ENCODE results near the gene MRPS27.

DNA sequence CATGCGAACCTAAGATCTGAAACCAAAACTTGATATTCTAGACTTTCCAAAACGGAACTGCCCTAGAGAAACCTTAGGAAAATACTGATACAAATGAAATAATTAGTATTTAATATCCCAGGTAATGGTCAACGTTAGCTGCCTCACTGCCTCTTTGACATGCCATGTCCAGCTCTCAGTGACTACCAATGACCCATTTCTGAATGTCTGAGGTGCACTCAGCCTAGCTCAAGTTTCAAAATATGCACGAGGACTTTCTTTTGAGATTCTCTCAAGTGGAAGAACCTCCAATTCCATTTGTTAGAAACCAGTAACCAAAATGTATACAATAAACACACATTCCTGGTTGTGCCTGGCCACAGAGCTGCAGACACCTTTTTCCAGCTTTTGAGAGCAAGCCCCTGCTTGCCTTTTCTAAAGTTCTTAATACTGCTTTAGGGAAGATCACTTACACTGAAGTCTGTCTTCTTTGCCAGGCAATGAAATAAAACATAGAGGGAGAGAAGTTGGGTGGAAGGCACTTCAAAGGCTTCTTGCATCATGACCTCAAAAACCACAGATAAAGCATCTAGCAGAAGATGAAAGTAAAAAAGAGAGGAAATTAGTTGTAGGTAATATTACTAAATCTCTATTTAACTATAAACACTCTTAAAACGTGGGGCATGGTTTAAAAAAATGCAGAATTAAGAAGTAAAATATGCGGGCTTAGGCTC lies 87.9 kb downstream of the MRPS27 start:
- TF ChIP-seq, protein P1, sequence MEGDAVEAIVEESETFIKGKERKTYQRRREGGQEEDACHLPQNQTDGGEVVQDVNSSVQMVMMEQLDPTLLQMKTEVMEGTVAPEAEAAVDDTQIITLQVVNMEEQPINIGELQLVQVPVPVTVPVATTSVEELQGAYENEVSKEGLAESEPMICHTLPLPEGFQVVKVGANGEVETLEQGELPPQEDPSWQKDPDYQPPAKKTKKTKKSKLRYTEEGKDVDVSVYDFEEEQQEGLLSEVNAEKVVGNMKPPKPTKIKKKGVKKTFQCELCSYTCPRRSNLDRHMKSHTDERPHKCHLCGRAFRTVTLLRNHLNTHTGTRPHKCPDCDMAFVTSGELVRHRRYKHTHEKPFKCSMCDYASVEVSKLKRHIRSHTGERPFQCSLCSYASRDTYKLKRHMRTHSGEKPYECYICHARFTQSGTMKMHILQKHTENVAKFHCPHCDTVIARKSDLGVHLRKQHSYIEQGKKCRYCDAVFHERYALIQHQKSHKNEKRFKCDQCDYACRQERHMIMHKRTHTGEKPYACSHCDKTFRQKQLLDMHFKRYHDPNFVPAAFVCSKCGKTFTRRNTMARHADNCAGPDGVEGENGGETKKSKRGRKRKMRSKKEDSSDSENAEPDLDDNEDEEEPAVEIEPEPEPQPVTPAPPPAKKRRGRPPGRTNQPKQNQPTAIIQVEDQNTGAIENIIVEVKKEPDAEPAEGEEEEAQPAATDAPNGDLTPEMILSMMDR (conservative IDR thresholded peaks at IDR 0.05) = no peak
- TF ChIP-seq ZFX (IDR thresholded peaks at IDR 0.05) = no peak
